G401.6 (cell line): ENCODE measurements around the gene MTX1.

Experiments used
- FAIRE-seq: peaks from 2 replicates; lab custom pipeline; 2012; peaks lifted over from hg19 to GRCh38; lab: Jason Lieb, UNC

The MTX1 gene

GRCh38 chr1:155263067-155263466 lies 54.6 kb downstream of the MTX1 start:
- no peak for FAIRE-seq
